PC-3 (cell line): ENCODE measurements around the gene PCDHGB5. TPM values are rescaled to one million over a fixed set of nuclear protein-coding genes. Genes with fewer than 3 reads are reported as not detected.

Source experiments
- ATAC-seq: fragments of 200-7000 bp; cut with Tn5 transposase; 2 replicates; pipeline ENCODE4 v1.9.1; 2020; ENCODE audit warnings: mild to moderate bottlenecking, moderate library complexity
- BruUV-seq: library from RNA; stranded (reverse); fragments of 400-500 nt; replicated peaks from 2 replicates; lab custom pipeline; 2021; lab: Mats Ljungman, UMichigan
- CTCF ChIA-PET: fragments of 300-600 bp; sonication (Branson Sonifier 250); formaldehyde crosslinking; loops from one replicate; lab custom pipeline; 2022; ENCODE audit warnings: antibody characterized with exemption; lab: Charles Lee
- POLR2A ChIA-PET: fragments of 300-600 bp; sonication (Branson Sonifier 250); formaldehyde crosslinking; loops from one replicate; lab custom pipeline; 2022; ENCODE audit warnings: antibody characterized with exemption; ENCODE audit not compliant: unreplicated experiment; lab: Charles Lee
- DNase-seq: peaks from one replicate; pipeline ENCODE4 v3.0.0-alpha.2; 2015
- H2AFZ ChIP-seq: fragments of 300-600 bp; sonication (generic); 2 replicates; pipeline ENCODE4 v1.6.0; 2016; ENCODE audit warnings: antibody characterized with exemption, low read length
- H3F3A ChIP-seq: fragments of 300-600 bp; sonication (generic); one replicate; pipeline ENCODE4 v1.6.0; 2017; ENCODE audit warnings: antibody characterized with exemption, low read length, control low read depth, mild to moderate bottlenecking; ENCODE audit not compliant: unreplicated experiment
- H3K27ac ChIP-seq: fragments of 300-600 bp; sonication (generic); 2 replicates; pipeline ENCODE4 v1.5.1; 2016; ENCODE audit warnings: mild to moderate bottlenecking, low read length
- H3K27me3 ChIP-seq: fragments of 300-600 bp; sonication (generic); 2 replicates; pipeline ENCODE4 v1.6.1; 2016; ENCODE audit warnings: low read length, mixed read lengths
- H3K36me3 ChIP-seq: fragments of 300-600 bp; sonication (generic); 2 replicates; pipeline ENCODE4 v1.6.1; 2016; ENCODE audit warnings: low read depth, mixed run types, low read length, mixed read lengths
- H3K4me1 ChIP-seq: fragments of 300-600 bp; sonication (generic); 2 replicates; pipeline ENCODE4 v1.5.1; 2016; ENCODE audit warnings: low read length; ENCODE audit not compliant: insufficient read depth
- H3K4me2 ChIP-seq: fragments of 300-600 bp; sonication (generic); 2 replicates; pipeline ENCODE4 v1.6.0; 2016; ENCODE audit warnings: low read length
- H3K4me3 ChIP-seq: fragments of 300-600 bp; sonication (generic); 2 replicates; pipeline ENCODE4 v1.5.1; 2016; ENCODE audit warnings: mild to moderate bottlenecking, low read length, mixed read lengths
- H3K79me2 ChIP-seq: fragments of 300-600 bp; sonication (generic); 2 replicates; pipeline ENCODE4 v1.6.1; 2017; ENCODE audit warnings: low read length, mixed read lengths
- H3K9ac ChIP-seq: fragments of 300-600 bp; sonication (generic); 2 replicates; pipeline ENCODE4 v1.6.0; 2016; ENCODE audit warnings: mild to moderate bottlenecking, low read length
- H3K9me2 ChIP-seq: fragments of 300-600 bp; sonication (generic); replicated peaks from 2 replicates; pipeline ENCODE4 v1.6.1; 2016; ENCODE audit warnings: mixed run types, low read length, mixed read lengths
- H3K9me3 ChIP-seq: fragments of 300-600 bp; sonication (generic); 2 replicates; pipeline ENCODE4 v1.6.1; 2016; ENCODE audit warnings: low read length, mixed read lengths
- H4K20me1 ChIP-seq: fragments of 300-600 bp; sonication (generic); 2 replicates; pipeline ENCODE4 v1.6.1; 2016; ENCODE audit warnings: low read length, mixed read lengths
- CTCF ChIP-seq: fragments of 300-600 bp; sonication (generic); conservative IDR thresholded peaks from 2 replicates; pipeline ENCODE4 v1.5.1; 2017; ENCODE audit warnings: antibody characterized with exemption, low read depth, mild to moderate bottlenecking, low read length
- EZH2 ChIP-seq: fragments of 300-600 bp; sonication (generic); IDR thresholded peaks from one replicate; pipeline ENCODE4 v1.6.1; 2017; ENCODE audit warnings: antibody characterized with exemption, mild to moderate bottlenecking, low read length; ENCODE audit not compliant: unreplicated experiment
- EZH2phosphoT487 ChIP-seq: fragments of 300-600 bp; sonication (generic); IDR thresholded peaks from 2 replicates; pipeline ENCODE4 v1.6.1; 2018; ENCODE audit warnings: mild to moderate bottlenecking, antibody characterized with exemption, low read length, borderline replicate concordance
- intact Hi-C: fragments of 100-400 bp; cut with micrococcal nuclease; formaldehyde crosslinking; loops from 2 replicates; pipeline ENCODE4 v1.9.0; 2023
- total RNA-seq: library from RNA; depleted of rRNA; stranded (reverse); fragments of >200 nt; gene quantifications from 2 replicates; pipeline ENCODE4 v1.2.3, GENCODE V29; 2014

Gene PCDHGB5
- total RNA-seq, 1 experiment from 2014 or later, result 9.0 TPM

- intact Hi-C loops, result no loop called here
- H3K9me3 ChIP-seq, result no peaks in the 10 kb centered on the region
- ATAC-seq (no peak), DNase-seq (no peak)
- no peaks in the 10 kb centered on the region for H3K9me2 ChIP-seq
- TF ChIP-seq CTCF, result no peak
- TF ChIP-seq EZH2, result no peak
- TF ChIP-seq EZH2phosphoT487, result no peak
- no peaks in the 10 kb centered on the region for H3K36me3 ChIP-seq
- ChIA-PET POLR2A (no interaction called here), CTCF (no interaction called here)
- no TSS peak for BruUV-seq
- no peak overlapping the region for H3K4me2 ChIP-seq
- no peaks in the 10 kb centered on the region for H3K4me1 ChIP-seq
- H4K20me1 ChIP-seq, result no peaks in the 10 kb centered on the region
- no peak overlapping the region for H3K9ac ChIP-seq
- no peak overlapping the region for H3K27ac ChIP-seq
- H2AFZ ChIP-seq, result no peak overlapping the region
- no peak overlapping the region for H3K4me3 ChIP-seq
- no peaks in the 10 kb centered on the region for H3K27me3 ChIP-seq
- no peaks in the 10 kb centered on the region for H3K79me2 ChIP-seq
- no peaks in the 10 kb centered on the region for H3F3A ChIP-seq
These were observed 46.2 kb upstream of the PCDHGB5 start for GRCh38 chr5:141351591-141351990.

- Histone ChIP-seq H3K27me3 (no peaks in the 10 kb centered on the region), H3K36me3 (no peaks in the 10 kb centered on the region), H3F3A (no peaks in the 10 kb centered on the region), H3K79me2 (no peaks in the 10 kb centered on the region), H3K27ac (no peak within 1 kb of the TSS), H4K20me1 (no peaks in the 10 kb centered on the region), H3K9ac (no peak within 1 kb of the TSS), H3K4me2 (no peak within 1 kb of the TSS), H3K9me3 (no peaks in the 10 kb centered on the region), H3K4me1 (no peaks in the 10 kb centered on the region), H3K9me2 (no peaks in the 10 kb centered on the region), H3K4me3 (no peak within 1 kb of the TSS), H2AFZ (no peak within 1 kb of the TSS)
- intact Hi-C loops, result no loop called here
- TF ChIP-seq EZH2phosphoT487 (no peak), EZH2 (no peak), CTCF (peak; percentile 41)
- ATAC-seq (no peak), DNase-seq (no peak)
- ChIA-PET CTCF (no interaction called here), POLR2A (no interaction called here)
- no TSS peak for BruUV-seq
These were observed 42.8 kb upstream of the PCDHGB5 start, which contains the start of gene PCDHGA4 for GRCh38 chr5:141354900-141355469. Gene PCDHGA4 (plus strand): TSS chr5:141355021. CDS start chr5:141355108, 87 bp downstream.

- intact Hi-C loops, result no loop called here
- H3K9me3 ChIP-seq, result no peaks in the 10 kb centered on the region
These were observed 42.1 kb upstream of the PCDHGB5 start for GRCh38 chr5:141355641-141356040.

More at GRCh38 chr5:141355641-141356040, 42.1 kb upstream of the PCDHGB5 start:
- CTCF ChIA-PET, result no interaction called here
- H3K9me2 ChIP-seq, result no peaks in the 10 kb centered on the region
- H2AFZ ChIP-seq, result no peak overlapping the region
- no peaks in the 10 kb centered on the region for H3F3A ChIP-seq
- POLR2A ChIA-PET, result no interaction called here
- TF ChIP-seq EZH2phosphoT487, result no peak
- no peak for TF ChIP-seq CTCF
- no peak for TF ChIP-seq EZH2
- no peaks in the 10 kb centered on the region for H3K79me2 ChIP-seq
- H4K20me1 ChIP-seq, result no peaks in the 10 kb centered on the region
- no peaks in the 10 kb centered on the region for H3K36me3 ChIP-seq
- H3K27me3 ChIP-seq, result no peaks in the 10 kb centered on the region
- no peak overlapping the region for H3K4me2 ChIP-seq
- DNase-seq (no peak), ATAC-seq (no peak)
- H3K4me3 ChIP-seq, result no peak overlapping the region
- H3K27ac ChIP-seq, result no peak overlapping the region
- BruUV-seq, result no TSS peak
- no peaks in the 10 kb centered on the region for H3K4me1 ChIP-seq
- H3K9ac ChIP-seq, result no peak overlapping the region
